GM21381 (cell line): ENCODE data around the gene TTC22.

Experiments used
- ATAC-seq: cut with Tn5 transposase; IDR thresholded peaks from one replicate; pipeline ENCODE4 v1.9.1; 2021; ENCODE audit warnings: mild to moderate bottlenecking, moderate library complexity; ENCODE audit not compliant: unreplicated experiment

The TTC22 gene

GRCh38 chr1:54758678-54759348 lies 42.3 kb downstream of the TTC22 start:
- no peak for ATAC-seq

DNA sequence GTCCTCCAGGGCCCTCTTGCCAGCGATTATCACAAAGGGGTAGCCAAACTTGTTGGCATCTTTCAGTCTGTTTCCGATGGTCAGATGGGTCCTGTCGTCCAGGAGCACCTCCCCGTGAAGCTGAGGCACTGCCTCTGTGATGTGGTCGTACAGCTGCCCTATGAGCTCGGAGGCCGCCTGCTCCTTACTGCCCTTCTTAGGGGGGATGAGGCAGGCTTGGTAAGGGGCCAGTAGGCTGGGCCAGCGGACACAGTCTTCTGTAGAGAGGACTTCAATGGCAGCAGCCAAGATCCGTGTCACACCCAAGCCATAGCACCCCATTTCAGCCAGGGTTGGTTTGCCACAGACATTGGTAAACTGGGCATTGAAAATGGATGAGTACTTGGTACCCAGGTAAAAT lies 43.3 kb downstream of the TTC22 start:
- ATAC-seq: no peak

GRCh38 chr1:54754486-54755285 lies 46.4 kb downstream of the TTC22 start:
- ATAC-seq: no peak

- ATAC-seq: no peak
Measured at GRCh38 chr1:54754045-54754444, 47.1 kb downstream of the TTC22 start.

DNA sequence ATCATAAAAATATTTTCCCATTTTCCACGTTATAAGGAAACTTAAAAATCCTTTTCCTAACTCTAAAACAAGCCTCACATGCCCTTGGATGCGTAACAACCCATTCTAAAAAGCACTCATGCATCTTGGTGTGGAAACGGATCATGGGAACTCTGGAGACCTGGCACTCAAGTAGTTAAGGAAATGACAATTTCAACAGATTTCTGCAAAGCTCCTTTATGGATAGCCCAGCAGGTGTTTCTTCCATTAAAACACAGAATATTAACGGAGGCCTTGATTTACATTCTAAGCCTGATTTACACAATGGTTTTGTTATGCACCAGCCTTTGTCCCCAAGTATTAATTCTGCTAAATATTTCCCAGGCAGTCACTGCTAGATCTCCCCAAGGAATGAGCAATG lies 49.7 kb downstream of the TTC22 start:
- no peak for ATAC-seq

- no peak for ATAC-seq
Measured at GRCh38 chr1:54750596-54750995, 50.5 kb downstream of the TTC22 start.

- no peak for ATAC-seq
Measured at GRCh38 chr1:54748094-54748835, 52.9 kb downstream of the TTC22 start.

DNA sequence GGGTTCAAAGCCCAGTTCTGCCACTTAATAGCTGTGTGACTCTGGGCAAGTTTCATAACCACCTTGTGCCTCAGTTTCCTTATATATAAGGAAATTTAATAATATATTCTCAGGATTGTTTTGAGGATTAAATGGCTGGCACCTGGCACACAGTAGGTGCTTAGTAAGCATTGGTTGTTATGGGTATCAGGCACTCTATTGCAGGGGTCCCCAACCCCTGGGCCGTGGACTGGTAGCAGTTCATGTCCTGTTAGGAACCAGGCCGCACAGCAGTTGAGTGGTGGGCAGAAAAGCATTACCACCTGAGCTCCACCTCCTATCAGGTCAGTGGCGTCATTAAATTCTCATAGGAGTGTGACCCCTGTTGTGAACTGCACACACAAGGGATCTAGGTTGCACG lies 55.3 kb downstream of the TTC22 start:
- ATAC-seq: no peak

- no peak for ATAC-seq
Measured at GRCh38 chr1:54745274-54745673, 55.8 kb downstream of the TTC22 start.

- no peak for ATAC-seq
Measured at GRCh38 chr1:54744696-54745095, 56.4 kb downstream of the TTC22 start.

GRCh38 chr1:54743416-54744226 lies 57.5 kb downstream of the TTC22 start:
- no peak for ATAC-seq

DNA sequence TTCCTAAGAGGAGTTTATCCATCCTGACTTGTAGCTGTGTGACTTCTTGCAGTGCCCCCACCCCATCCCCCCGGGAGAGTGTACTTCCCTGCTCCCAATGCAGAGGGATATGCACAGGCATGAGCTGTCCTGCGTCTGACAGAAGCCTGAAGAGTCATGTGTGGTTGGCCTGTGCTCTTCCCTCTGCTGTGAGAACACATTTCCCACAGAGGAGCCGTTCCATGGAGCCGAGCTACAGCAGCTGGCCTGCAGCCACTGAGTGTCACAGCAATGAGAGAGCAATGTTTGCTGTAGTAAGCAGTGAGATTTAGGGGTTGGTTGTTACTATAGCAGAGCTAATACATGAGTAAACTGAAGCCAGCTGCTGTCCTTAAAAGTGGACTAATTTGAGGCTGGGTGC lies 58.8 kb downstream of the TTC22 start:
- no peak for ATAC-seq

- ATAC-seq: no peak
Measured at GRCh38 chr1:54741531-54741930, 59.6 kb downstream of the TTC22 start.

DNA sequence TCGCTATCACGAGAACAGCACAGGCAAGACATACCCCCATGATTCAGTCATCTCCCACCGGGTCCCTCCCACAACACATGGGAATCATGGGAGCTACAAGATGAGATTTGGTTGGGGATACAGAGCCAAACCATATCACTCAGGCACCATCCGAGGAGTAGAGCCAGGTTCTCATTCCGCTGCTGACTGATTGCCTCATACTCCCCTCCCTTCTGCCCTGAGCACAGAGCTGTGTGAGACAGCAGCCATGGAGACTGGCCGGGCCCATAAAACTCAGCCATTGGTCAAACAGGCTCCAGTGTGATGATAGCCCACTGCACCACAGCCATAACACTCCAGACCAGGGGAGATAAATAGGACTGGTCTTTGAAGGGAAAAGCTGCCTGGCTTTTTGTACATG lies 62.9 kb downstream of the TTC22 start:
- ATAC-seq: no peak

DNA sequence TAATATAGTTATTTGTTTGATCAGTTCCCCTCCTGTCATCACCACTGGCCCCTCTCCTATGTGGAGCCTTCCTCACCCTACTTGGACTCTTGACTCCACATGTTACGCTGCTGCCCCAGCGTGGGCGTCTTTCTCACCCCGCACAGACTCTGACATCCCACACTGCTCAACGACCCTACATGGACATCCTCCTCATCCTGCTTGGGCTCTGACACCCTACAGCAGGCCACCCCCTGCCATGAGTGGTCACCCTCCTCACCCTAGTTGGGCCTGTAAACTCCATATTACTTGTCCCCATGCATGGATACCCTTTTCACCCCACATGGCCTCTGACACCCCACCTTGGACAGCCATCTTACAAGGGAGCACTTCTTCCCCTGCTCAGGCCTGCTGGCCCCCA lies 64.4 kb downstream of the TTC22 start:
- no peak for ATAC-seq
